Thoracic aorta (tissue), 2 donors: ENCODE measurements around the gene SLC22A8. TPM values are rescaled to one million over a fixed set of nuclear protein-coding genes. Genes with fewer than 3 reads are reported as not detected.
"Not testable (repeated sequence)": the region's sequence is repeated elsewhere in the genome, so short reads cannot be mapped to it uniquely, and the experiment has no call there.

Source experiments
- ATAC-seq: fragments of 150-250 bp; one replicate; pipeline ENCODE4 v1.8.0; 2017; ENCODE audit warnings: low read depth; ENCODE audit not compliant: insufficient number of reproducible peaks, low FRiP score
- DNase-seq: peaks from one replicate; pipeline ENCODE4 v3.0.0-alpha.2; 2020; ENCODE audit warnings: low spot score
- H3K27ac ChIP-seq, 2 donors: fragments of 200-600 bp; sonication (generic); 1 replicate in 1 of 2; 2 replicates in 1 of 2; pipeline ENCODE4 v1.5.1; 2016; ENCODE audit warnings: mild to moderate bottlenecking in 2 of 2, moderate library complexity in 2 of 2
- H3K27me3 ChIP-seq: fragments of 200-600 bp; sonication (generic); replicated peaks from 2 replicates; pipeline ENCODE4 v1.6.0; 2016; ENCODE audit warnings: mild to moderate bottlenecking; ENCODE audit not compliant: insufficient read depth
- H3K36me3 ChIP-seq: fragments of 200-600 bp; sonication (generic); one replicate; pipeline ENCODE4 v1.5.1; 2016
- H3K4me1 ChIP-seq, 2 donors: fragments of 200-600 bp; sonication (generic); 1 replicate in 1 of 2; 2 replicates in 1 of 2; pipeline versions ENCODE4 v1.5.1 to v1.6.0; 2016; ENCODE audit warnings: low read depth in 2 of 2, mild to moderate bottlenecking in 1 of 2; ENCODE audit not compliant: control insufficient read depth in 1 of 2
- H3K4me3 ChIP-seq: fragments of 200-600 bp; sonication (generic); 2 replicates; pipeline ENCODE4 v1.5.1; 2016; ENCODE audit warnings: mild to moderate bottlenecking
- H3K9me3 ChIP-seq: fragments of 200-600 bp; sonication (generic); 2 replicates; pipeline ENCODE4 v1.5.1; 2016
- total RNA-seq, 2 donors: library from RNA; depleted of rRNA; stranded (reverse); fragments of >200 nt; gene quantifications; one replicate each; pipeline versions ENCODE4 v1.1.0 to v1.2.3, GENCODE V29; 2016
- TF ChIP-seq, protein P1 (sequence below): fragments of 200-600 bp; sonication (generic); IDR thresholded peaks from one replicate; pipeline ENCODE4 v1.5.1; 2019; ENCODE audit warnings: antibody characterized with exemption

The SLC22A8 gene
- total RNA-seq, 2 donors from 2014 or later: not detected

GRCh38 chr11:62953811-62954210 lies 61.8 kb downstream of the SLC22A8 start:
- Histone ChIP-seq H3K4me1 (no peaks in the 10 kb centered on the region), H3K27me3 (no peaks in the 10 kb centered on the region), H3K9me3 (no peaks in the 10 kb centered on the region), H3K36me3 (no peaks in the 10 kb centered on the region), H3K4me3 (no peak overlapping the region), H3K27ac (no peak overlapping the region)
- TF ChIP-seq, protein P1, sequence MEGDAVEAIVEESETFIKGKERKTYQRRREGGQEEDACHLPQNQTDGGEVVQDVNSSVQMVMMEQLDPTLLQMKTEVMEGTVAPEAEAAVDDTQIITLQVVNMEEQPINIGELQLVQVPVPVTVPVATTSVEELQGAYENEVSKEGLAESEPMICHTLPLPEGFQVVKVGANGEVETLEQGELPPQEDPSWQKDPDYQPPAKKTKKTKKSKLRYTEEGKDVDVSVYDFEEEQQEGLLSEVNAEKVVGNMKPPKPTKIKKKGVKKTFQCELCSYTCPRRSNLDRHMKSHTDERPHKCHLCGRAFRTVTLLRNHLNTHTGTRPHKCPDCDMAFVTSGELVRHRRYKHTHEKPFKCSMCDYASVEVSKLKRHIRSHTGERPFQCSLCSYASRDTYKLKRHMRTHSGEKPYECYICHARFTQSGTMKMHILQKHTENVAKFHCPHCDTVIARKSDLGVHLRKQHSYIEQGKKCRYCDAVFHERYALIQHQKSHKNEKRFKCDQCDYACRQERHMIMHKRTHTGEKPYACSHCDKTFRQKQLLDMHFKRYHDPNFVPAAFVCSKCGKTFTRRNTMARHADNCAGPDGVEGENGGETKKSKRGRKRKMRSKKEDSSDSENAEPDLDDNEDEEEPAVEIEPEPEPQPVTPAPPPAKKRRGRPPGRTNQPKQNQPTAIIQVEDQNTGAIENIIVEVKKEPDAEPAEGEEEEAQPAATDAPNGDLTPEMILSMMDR: no peak
- ATAC-seq (no peak), DNase-seq (no peak)

DNA sequence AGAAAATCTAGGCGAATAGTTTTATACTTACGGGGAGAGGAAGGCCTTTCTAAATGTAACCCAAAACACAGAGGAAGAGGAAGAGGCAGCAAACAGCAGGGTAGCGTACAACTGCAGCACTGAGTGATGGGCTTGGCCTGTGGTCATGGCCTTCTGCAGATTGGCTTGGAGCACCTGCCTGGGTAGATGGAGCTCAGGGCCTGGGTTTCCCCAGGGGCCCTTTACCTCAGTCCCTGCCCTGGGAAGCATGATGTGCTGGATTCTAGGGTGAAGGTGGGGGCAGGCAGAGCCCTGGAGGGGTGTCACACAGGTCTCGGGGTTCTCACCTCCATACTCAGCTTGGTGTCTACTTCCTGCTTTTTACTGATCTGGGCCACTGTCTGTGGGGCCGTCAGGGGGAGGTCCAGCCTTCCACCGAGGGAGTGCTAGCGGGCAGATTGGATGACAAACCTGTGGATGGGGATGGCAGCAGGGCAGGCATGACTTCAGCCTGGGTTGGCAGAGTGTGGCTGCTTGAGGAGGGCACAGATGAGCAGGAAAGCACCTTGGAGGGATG lies 66.8 kb downstream of the SLC22A8 start:
- DNase-seq: no peak
- no peaks in the 10 kb centered on the region for H3K27me3 ChIP-seq
- H3K4me3 ChIP-seq: no peak overlapping the region
- TF ChIP-seq, protein P1: no peak
- H3K9me3 ChIP-seq: no peaks in the 10 kb centered on the region
- no peaks in the 10 kb centered on the region for H3K4me1 ChIP-seq
- H3K36me3 ChIP-seq: no peaks in the 10 kb centered on the region
- no peak for ATAC-seq
- no peak overlapping the region for H3K27ac ChIP-seq

GRCh38 chr11:62945538-62945937 lies 70.1 kb downstream of the SLC22A8 start:
- H3K36me3 ChIP-seq, DNase-seq, H3K27ac ChIP-seq, H3K27me3 ChIP-seq, H3K9me3 ChIP-seq, H3K4me1 ChIP-seq, H3K4me3 ChIP-seq, ATAC-seq: not testable (repeated sequence)

Other genes starting within 250 kb of the SLC22A8 start
- 10 to 100 TPM; 18.5 to 22.2 TPM for gene TAF6L, start 244.4 kb downstream of the SLC22A8 start, total RNA-seq
- 10 to 100 TPM; 45.6 to 70.8 TPM for gene TMEM179B, start 228.4 kb downstream of the SLC22A8 start, total RNA-seq
- gene TMEM223, start 223.8 kb downstream of the SLC22A8 start, total RNA-seq: 10 to 100 TPM; 11.1 to 30.2 TPM
- gene NXF1, start 210.4 kb downstream of the SLC22A8 start, total RNA-seq: 100 to 1,000 TPM in 1 of 2 donors, 10 to 100 TPM in 1; 82.9 to 109 TPM
- gene STX5, start 183.8 kb downstream of the SLC22A8 start, total RNA-seq: 10 to 100 TPM; 32.0 to 46.8 TPM
- not detected for gene TEX54, start 183.0 kb downstream of the SLC22A8 start, total RNA-seq
- 10 to 100 TPM; 19.8 to 55.2 TPM for gene WDR74, start 176.3 kb downstream of the SLC22A8 start, total RNA-seq
- 100 to 1,000 TPM; 138 to 739 TPM for gene SLC3A2, start 134.9 kb downstream of the SLC22A8 start, total RNA-seq
- gene CHRM1, start 94.5 kb downstream of the SLC22A8 start, total RNA-seq: not detected
- not detected for gene SLC22A6, start 30.9 kb downstream of the SLC22A8 start, total RNA-seq
- not detected for gene SLC22A24, start 128.4 kb upstream of the SLC22A8 start, total RNA-seq
- not detected for gene SLC22A25, start 227.8 kb upstream of the SLC22A8 start, total RNA-seq